ENCODE results near the gene PBXIP1.

The PBXIP1 gene

GRCh38 chr1:154969860-154970452 lies 14.1 kb upstream of the PBXIP1 start:
- peak; percentile 29 for DNase-seq (ENCODE audit: low read depth)
- peak overlapping the region; percentile 71 for H3K4me3 ChIP-seq (ENCODE audit: low read depth, low read length)
- no peak for TF ChIP-seq CTCF (conservative IDR thresholded peaks at IDR 0.05; ENCODE audit: low read depth, low read length)

DNA sequence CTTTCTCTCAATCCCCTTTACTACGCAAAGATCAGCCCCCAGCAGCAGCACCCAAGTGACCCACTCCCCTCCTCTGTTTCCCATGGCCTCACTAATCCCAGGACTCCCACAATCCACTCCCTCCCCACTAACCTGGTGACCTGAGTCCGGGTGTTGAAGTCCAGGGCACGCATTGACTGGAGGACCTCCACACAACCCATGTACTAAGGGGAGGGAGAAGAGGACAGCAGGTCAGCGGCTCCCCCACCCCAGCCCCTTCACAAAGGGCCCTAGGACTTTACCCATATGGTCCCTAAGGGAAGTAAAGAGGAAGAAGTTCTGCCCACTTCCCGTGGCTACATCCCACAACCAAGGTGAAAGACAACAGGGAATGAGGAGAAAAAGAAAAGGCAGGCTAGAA lies 13.3 kb upstream of the PBXIP1 start:
- no peak for TF ChIP-seq CTCF (conservative IDR thresholded peaks at IDR 0.05; ENCODE audit: low read depth, low read length)
- peak overlapping the region; percentile 71 for H3K4me3 ChIP-seq (ENCODE audit: low read depth, low read length)
- DNase-seq (ENCODE audit: low read depth) = no peak

DNA sequence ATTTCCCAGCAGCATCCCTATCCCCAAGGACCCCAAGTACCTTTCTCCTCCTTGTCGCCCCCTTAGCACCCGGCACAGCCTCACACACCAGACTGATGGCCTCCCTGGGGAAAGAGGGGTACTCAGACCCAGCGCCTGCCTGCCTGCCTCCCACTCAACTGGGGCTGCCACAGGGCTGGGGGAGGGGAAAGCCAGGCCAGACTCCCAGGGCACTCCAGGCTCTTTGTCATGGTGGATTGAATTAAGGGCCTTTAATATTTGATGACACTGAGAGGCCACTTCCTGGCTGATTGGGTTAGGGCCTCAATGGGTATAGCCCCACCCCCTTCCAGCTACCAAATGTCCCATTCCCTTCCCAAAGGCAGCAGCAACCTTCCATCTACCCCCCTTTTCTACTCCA lies 12.8 kb upstream of the PBXIP1 start:
- peak overlapping the region; percentile 71 for H3K4me3 ChIP-seq (ENCODE audit: low read depth, low read length)
- no peak for TF ChIP-seq CTCF (conservative IDR thresholded peaks at IDR 0.05; ENCODE audit: low read depth, low read length)
- no peak for DNase-seq (ENCODE audit: low read depth)

GRCh38 chr1:154967331-154967950 lies 11.5 kb upstream of the PBXIP1 start:
- DNase-seq (ENCODE audit: low read depth) = no peak
- no peak for TF ChIP-seq CTCF (conservative IDR thresholded peaks at IDR 0.05; ENCODE audit: low read depth, low read length)
- H3K4me3 ChIP-seq (ENCODE audit: low read depth, low read length) = peak overlapping the region; percentile 3

DNA sequence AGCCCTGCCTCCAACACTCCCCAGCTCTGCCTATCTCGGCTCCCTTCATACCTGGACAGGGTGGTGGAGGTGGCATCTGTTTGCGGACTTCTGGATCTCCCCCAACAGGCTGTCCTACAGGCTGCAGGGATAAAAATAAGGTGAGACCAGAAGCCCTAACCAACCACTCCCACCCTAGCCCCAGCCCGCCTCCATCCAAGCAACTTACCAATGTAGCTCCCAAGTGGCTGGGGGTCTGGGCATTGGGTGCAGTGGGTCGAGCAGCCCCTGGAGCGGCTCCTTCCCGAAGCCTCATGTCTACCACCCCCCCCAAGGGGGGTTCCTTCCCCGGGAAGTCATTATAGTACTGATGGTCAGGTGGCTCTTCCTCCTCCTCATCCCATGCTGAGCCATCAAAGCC lies 10.2 kb upstream of the PBXIP1 start:
- no peak overlapping the region for H3K4me3 ChIP-seq (ENCODE audit: low read depth, low read length)
- no peak for DNase-seq (ENCODE audit: low read depth)
- TF ChIP-seq CTCF (conservative IDR thresholded peaks at IDR 0.05; ENCODE audit: low read depth, low read length) = no peak

- no peak overlapping the region for H3K4me3 ChIP-seq (ENCODE audit: low read depth, low read length)
- no peak for TF ChIP-seq CTCF (conservative IDR thresholded peaks at IDR 0.05; ENCODE audit: low read depth, low read length)
- no peak for DNase-seq (ENCODE audit: low read depth)
Observed at GRCh38 chr1:154964359-154964758, 8.5 kb upstream of the PBXIP1 start.

DNA sequence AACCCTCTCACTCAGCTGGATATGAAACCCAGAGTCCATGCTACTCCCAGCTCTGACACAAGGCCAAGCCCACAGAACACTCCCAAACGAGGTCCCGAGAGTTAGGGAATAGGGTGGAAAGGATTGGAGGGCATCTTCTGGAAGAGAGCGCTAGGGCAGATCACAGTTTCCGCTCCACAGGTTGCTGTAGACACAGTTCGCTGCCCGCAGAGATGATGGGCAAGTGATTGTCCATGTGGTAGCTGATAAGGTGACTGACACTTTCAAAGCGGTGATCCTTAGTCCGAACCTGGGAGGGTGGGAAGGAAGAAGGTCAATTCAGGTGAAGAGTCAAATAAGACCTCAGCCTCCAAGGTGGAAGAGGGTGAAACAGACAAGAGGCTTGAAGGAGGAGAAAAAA lies 7.7 kb upstream of the PBXIP1 start:
- TF ChIP-seq CTCF (conservative IDR thresholded peaks at IDR 0.05; ENCODE audit: low read depth, low read length) = no peak
- no peak overlapping the region for H3K4me3 ChIP-seq (ENCODE audit: low read depth, low read length)
- DNase-seq (ENCODE audit: low read depth) = no peak
